ENCODE results near the gene ST7L. TPM values are rescaled to one million over a fixed set of nuclear protein-coding genes. Genes with fewer than 3 reads are reported as not detected.

The ST7L gene
- total and polyA plus RNA-seq, 2 donors (not counting 3 experiments of a cell fraction or from before 2014, with no cell fraction given): 12.3 to 28.4 TPM

DNA sequence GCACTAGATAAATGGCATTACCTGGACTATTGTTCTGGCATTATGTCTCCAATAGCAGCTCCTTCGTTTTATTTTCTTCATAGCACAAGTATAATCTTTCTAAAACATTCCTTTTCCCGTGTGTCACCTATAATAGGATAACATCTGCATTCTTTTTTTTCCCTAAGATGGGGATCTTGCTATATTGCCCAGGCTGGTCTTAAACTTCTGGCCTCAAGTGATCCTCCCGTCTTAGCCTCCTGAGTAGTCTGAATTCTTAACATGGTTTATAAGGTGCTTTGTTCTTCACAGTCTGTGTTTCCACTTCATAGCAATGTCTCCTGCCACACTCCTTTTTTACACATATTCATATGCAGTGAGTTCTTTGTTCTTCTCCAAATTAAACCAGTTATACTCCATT lies 46.9 kb upstream of the ST7L start:
- Histone ChIP-seq H3K4me2 (ENCODE audit: insufficient read depth, low read length) (no peak overlapping the region), H3K9ac (replicated peaks; ENCODE audit: extremely low read depth, insufficient read depth, low read length) (no peak overlapping the region), H3K4me3 (replicated peaks in 1 of 3; ENCODE audit: insufficient read depth in 1 of 3, low read depth in 1 of 3, low read length in 3 of 3) (no peak overlapping the region), H3K27me3 (ENCODE audit: control insufficient read depth in 2 of 2, insufficient read depth in 2 of 2, low read length in 2 of 2) (no peaks in the 10 kb centered on the region), H3K9me3 (replicated peaks; ENCODE audit: control insufficient read depth, insufficient read depth, low read length) (no peaks in the 10 kb centered on the region), H2AFZ (ENCODE audit: low read depth, low read length) (no peak overlapping the region), H4K20me1 (replicated peaks; ENCODE audit: control insufficient read depth, extremely low read depth, insufficient read depth, low read length) (no peaks in the 10 kb centered on the region), H3K79me2 (ENCODE audit: control insufficient read depth, insufficient read depth, low read length) (no peaks in the 10 kb centered on the region), H3K9me1 (replicated peaks; ENCODE audit: control insufficient read depth, extremely low read depth, insufficient read depth, low read length) (no peaks in the 10 kb centered on the region), H3K27ac (ENCODE audit: insufficient read depth, low read depth, low read length) (no peak overlapping the region), H3K36me3 (ENCODE audit: control insufficient read depth in 2 of 2, extremely low read depth in 1 of 2, insufficient read depth in 2 of 2, low read length in 2 of 2) (peaks cover 17 to 29% of the 10 kb centered on the region in 2 experiments), H3K4me1 (ENCODE audit: control insufficient read depth, extremely low read depth, insufficient read depth, low read length) (no peaks in the 10 kb centered on the region)
- TF ChIP-seq CTCF (IDR thresholded peaks at IDR 0.05; ENCODE audit: extremely low read depth in 1 of 2, insufficient read depth in 1 of 2, low read depth in 1 of 2, low read length in 2 of 2) (no peak), FOS (IDR thresholded peaks at IDR 0.05; ENCODE audit: borderline replicate concordance, insufficient read depth, low read length) (no peak), POLR2A (IDR thresholded peaks at IDR 0.05; ENCODE audit: low read depth, low read length) (no peak), EZH2 (IDR thresholded peaks at IDR 0.05; ENCODE audit: borderline replicate concordance, low read depth, low read length, severe bottlenecking) (no peak), JUN (IDR thresholded peaks at IDR 0.05; ENCODE audit: borderline replicate concordance, insufficient read depth, insufficient read length, low read depth) (no peak), GATA2 (IDR thresholded peaks at IDR 0.05; ENCODE audit: insufficient read depth, insufficient read length, low read depth, low read length) (no peak), MYC (IDR thresholded peaks at IDR 0.05; ENCODE audit: low read depth, low read length) (no peak), MAX (IDR thresholded peaks at IDR 0.05; ENCODE audit: insufficient read depth, insufficient read length) (no peak)
- intact Hi-C loops (cut with micrococcal nuclease) (no loop called here), dilution Hi-C loops (cut with MboI; ENCODE audit: extremely low pct_ligation_motif_present, low sequenced_read_pairs) (no loop called here)
- DNase-seq (ENCODE audit: low read depth, low spot score): no peak
- ChIA-PET CTCF (interaction anchor here (1.0 to 1.2 kb wide), 2 partner anchors 13 to 22 kb away, joined by 3 read pairs; no protein-coding TSS in a partner anchor), POLR2A (no interaction called here)
- FAIRE-seq: no peak
- BruUV-seq (replicated peaks): no TSS peak
